8988T (cell line): ENCODE results near the gene ADD3.

Experiments
- DNase-seq: peaks from one replicate; pipeline ENCODE4 v3.0.0; 2011

The ADD3 gene

DNA sequence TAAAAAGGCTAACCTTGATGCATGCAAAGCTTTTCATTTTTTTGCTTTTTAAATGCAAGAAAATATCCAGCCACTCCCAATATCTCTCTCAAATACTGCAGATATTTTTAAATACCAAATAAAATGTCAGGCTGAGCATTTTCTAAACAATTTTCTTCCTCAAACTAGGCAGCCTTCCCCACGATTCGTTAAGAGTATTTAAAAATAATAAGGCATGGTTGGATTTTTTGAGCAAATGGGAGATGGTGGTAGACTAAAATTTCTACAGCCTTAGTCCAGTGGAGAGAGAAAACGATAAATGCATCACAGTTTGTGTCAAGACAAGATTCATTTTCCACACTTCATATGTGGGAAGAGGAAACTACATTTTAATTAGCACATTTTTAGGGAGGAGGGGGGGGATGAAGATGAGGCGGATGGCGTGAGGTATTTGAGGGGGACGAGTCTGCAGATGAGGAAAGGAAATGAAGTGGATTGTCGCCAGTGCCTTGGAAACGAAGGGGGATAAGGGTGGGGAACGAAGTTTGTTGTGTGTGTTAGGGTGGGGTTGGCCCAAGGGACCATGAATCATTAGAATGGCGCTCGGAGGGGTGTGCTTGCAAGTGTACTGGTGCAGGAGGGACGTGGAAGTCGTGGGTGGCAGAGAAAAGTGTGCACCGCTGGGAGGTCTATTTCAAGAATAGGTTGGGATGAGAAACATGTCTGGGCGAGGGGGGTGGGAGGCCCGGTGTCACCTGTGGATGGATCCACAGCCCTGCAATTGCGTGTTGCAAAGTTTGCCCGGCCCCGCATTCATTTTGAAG lies 1.2 kb upstream of the ADD3 start:
- no peak for DNase-seq

DNA sequence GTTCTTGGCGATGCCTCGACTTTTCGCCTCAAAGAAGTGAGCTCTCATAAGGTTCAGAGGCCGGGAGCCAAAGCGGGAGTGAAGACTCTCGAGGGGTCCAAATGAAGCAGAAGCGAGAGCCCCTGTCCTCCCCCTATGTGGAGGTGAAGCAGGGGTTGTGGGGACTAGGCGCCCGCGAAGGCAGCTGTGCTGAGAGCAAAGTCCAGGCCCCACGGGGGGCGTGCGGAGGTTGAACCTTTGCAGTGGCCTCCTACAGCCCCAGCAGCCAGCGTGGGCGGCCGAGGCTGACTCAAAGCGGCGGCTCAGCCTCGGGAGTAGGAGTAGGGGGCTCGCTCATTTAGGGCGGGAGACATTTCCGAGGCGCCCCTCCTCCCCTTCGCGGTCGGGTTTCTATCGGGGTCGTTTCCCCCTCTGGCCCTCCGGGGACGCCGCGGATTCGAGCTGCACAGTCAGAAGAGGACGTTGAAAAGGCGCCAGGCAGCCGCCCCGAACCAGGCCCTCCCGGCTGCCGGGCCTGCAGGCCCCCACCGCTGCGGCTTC lies 553 bp upstream of the ADD3 start:
- DNase-seq, result no peak

DNA sequence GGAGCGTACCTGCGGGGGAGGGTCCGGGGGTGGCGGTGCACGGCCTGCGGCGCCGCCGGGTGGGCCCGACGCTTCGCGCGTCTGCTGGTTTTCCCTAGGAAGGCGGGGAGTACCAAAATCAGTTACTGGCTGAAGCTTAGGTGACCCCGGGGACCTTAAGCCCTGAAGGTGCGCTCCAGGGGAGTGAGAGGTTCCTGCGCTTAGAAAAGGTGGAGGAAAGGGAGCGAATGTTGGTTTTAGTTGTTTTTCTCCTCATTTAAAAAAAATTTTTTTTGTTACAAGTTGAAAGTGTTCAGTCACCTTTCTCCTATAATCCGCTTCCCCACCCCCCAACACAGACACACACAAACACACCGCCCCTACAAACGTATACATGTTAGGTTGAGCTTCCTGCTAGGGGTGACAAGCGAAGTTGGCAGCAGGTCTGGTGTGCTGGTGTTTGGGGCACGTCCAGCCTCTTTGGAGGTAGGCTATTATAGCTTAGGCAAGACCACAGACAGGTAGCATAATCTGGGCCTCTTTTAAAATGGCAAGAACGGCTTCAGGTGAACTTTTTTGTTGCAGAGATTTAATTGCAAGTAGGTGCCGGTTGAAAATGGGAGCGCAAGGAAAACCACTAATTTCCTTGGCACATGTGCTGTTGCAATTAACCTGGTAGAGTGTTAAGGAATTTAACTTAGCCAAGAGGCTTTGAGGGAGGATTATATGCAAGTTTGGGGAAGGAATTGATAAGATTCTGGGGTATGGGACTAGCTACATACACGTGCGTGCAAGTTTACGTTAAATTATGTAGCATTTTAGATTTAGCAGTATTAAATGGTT lies 945 bp downstream of the ADD3 start:
- DNase-seq, result no peak

DNA sequence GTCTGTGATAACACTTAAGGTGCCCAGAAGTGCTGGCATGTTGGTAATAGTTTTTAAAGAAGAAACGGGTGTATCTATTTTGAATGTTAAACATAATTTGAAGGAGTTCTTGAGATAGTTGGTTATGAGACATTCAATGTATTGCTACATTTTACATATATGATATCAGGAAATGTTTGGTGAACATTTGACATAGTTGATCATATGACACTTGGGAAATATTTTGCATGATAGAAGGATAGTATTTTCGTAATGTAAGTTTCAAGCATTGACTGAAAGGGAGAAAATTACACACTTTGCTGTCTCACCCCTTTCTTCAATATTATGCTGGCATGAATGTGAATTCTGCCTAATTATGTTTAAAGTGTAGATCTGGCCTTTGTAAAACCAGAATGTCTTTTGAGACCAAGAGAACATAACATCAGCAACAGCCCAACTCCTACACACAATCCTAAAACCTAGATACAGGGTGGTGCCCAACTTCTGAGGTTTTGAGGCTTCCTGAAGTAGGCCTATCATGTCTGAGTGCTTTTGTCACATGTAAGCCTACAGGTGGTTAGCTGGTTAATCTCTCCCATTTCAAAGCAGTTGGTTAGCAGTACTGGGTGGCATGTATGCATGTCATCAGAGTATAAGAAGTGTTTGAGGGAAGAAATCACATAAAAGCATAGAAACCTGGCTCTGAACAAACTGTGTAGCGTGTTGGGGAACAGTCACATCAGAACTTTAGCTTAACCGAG lies 2.1 kb downstream of the ADD3 start:
- no peak for DNase-seq

DNA sequence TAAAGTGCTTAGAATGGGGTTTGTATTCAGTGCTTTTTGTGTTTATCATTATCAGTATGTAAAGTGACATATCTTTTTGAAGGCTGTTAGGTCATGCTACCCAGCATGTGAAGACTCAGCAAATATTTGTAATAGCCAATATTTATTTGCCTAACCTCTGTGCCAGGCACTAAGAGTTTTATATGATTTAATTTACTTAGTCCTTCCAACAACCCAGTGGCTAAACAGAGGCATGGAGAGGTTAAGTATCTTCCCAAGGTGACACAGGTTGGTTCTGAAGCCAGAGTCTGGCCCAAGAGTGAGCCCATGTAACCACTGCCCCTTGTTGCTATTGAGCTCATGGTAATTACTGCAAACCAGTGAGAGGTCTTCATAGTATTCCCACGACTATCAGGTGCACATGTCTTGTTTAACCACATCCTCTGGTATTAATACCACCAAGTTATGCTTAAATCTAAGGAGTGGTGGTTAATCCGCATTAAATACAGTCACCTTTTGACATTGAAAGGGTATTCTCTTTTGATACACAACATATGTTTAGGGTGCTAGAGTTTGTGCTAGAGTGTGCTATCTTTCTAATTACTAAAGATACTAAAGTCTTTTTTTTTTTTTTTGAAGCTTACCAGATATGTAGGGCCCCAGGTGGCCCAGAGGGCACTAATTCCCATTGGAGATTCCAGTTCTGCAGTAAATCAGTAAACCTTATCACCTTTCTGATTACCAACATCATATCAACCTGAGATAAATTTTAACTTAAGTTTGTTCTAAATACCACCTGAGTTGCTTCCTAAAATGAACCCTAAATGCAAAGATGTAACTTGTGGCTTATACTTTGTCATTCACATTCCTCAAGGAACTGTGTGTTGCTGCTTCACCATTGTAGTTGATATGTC lies 2.9 kb downstream of the ADD3 start:
- no peak for DNase-seq

DNA sequence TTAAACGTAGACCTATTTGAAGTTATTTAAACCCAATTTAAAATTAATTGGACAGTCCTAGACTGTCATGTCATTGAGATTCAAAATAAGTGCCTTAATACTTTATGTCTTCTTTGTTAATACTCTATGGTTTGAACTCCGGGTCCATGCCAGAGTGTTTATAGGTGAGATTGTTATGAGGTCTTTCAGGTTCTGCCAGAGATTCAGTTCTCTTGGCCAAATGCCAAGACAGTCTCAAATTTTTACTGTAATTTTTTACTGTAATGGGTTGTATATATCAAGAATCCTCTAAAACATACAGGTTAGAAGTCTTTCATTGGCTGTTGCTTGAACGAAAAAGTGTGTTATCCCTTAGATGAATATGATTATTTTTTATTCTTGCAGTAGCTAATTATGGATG lies 3.9 kb downstream of the ADD3 start:
- DNase-seq, result no peak

DNA sequence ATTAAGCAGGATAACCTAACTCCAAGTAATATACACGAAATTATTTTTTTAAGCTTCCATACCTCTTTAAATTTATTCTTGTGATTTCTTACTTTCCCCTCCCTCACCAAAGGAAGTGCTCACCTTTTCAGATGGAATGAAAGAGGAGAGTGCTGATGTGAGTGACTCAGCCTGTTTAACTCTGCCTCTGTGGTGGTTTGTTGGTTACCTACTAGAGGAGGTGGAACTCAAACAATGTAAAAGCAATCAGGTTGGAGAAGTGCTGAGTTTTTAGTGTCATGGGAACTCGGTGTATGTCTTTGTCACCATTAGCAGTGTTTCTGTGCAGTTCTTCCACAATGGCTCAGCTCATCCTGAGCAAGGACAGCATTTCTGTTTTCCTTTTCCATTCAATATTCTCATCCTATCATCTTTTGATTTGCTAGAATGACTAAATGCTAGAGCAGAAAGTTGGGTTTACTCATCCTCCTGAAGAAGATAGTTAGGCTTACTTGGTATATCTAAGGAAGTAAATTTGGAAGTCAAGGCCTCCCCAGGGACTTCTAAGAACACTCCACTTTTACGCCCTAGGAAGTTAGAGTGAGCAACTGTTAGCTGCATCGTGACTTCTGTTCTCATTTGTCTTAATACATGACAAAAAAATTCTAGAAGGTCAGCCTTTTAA lies 6.0 kb downstream of the ADD3 start:
- no peak for DNase-seq

DNA sequence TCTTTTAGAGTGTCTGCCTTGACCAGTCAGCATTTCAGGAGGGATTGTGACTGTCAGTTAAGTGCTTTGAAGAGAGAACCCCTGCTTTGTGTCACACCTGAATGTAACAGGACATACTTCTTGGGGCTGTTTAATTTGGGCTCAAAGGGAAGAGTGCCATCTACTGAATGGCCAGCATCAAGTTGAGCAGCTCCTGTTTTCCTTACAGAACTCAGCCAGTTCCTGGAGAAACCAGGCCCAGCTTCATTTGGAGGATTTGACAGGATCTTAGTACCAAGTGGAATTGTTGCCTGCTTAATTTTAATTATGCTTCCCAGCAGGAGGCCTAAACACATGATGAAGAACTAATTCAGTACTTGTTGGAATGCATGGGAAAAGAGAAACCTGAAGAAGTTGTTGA lies 8.3 kb downstream of the ADD3 start:
- no peak for DNase-seq

DNA sequence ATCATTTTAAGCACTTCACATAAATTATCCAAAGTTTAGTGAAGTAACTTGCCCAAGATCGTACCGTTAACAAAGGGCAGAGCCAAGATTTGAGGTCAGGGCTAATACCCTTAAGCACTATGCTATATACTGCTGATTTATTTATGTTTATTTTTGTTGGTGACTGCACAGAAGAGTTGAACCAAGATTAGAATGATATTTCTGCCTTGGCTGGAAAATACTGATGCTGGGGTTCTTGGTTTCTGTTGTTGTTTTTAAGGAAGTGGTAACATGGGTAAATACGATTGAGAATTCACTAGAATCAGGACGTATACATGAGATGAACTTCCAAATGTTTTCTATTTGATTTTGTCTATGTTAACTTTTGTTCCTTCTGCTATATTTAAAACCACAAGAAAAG lies 9.3 kb downstream of the ADD3 start:
- no peak for DNase-seq

DNA sequence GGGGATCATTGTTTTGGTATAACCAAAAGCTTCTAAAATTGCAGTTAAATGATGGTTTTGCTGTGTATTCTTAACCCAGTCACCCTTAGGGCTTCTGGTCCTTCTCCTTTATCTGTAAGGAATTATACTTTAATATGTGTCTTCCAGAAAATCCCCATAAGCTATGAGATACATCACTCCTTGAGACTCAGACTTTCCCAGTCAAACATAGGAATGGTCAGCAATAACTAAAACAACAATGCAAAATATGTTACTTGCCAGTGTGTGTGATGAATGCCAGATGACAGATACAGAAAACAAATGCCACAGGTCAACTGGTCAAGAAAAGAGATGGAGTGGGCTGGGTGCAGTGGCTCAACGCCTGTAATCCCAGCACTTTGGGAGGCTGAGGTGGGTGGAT lies 10.1 kb downstream of the ADD3 start:
- DNase-seq, result no peak

DNA sequence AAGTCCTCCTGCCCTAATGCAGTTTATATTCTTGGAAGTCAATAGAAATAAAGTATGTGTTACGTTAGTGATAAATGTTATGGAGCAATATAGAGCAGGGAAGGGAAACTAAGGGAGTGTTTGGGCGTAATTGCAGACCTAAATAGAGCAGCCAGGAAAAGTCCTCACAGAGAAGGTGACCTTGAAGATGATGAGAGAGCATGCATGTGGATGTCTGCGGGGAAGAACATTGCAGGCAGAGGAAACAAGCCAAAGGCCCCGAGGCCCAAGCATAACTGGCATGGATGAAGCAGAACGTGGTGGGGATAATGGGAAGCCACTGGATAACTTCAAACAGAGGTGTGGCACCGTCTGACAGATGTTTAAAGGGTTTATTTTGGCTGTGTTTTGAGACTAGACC lies 12.5 kb downstream of the ADD3 start:
- DNase-seq, result no peak

DNA sequence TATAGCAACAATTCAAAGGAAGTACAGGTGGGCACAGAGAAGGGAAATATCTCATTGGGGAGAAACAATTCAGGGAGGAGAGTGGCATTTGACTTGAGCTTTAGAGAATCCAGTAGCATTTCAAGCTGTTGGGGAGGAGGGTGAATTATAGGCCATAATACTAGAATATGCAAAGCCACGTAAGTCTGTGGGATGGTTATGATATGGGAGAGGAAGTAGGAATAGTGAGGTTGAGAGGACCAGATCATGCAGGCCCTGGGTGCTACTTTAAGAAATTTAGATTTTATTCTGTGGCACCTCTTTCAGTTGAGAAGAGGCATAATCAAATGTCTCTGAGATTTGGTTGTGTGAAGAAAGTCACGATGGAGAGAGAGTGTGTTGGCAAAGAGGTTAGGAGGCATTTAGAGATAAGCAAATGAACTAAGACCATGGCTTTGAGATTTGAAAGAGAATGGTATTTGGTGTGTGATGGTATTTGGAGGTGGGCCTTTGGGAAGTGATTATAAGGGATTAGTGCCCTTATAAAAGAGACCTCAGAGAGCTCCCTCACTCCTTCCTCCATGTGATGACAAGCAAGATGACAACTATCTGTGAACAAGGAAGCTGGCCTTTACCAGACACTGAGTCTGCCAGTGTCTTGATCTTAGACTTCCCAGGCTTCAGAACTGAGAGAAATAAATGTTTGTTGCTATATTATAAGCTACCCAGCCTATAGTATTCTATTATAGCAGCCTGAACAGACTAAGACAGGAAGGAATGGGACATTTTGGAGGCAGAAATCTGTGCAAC lies 15.1 kb downstream of the ADD3 start:
- DNase-seq, result no peak

DNA sequence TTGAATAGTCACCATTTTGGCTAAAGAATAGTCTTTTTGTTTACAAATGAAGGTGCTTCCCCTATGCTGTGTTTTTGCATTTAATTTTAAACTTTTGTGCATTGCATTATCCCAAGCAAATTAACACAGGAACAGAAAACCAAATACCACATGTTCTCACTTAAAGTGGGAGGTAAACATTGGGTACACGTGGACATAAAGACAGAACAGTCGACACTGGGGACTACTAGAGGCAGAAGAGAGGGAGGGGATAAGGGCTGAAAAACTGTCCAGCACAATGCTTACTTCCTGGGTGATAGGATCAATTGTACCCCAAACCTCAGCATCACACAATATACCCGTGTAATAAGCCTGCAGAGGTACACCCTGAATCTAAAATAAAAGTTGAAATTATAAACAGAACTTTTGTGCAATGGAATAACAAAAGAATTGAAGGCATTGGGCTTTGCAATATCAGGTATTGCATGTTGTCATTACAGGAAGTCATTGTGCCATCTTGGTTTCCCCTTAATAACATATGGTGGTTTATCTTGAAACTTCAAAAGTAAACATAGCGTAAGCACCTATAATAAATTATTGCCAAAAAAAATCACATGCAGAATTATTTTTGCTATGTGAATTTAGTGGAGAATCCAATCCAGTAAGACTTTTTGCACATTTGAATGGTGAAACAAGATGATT lies 16.1 kb downstream of the ADD3 start:
- DNase-seq, result no peak

DNA sequence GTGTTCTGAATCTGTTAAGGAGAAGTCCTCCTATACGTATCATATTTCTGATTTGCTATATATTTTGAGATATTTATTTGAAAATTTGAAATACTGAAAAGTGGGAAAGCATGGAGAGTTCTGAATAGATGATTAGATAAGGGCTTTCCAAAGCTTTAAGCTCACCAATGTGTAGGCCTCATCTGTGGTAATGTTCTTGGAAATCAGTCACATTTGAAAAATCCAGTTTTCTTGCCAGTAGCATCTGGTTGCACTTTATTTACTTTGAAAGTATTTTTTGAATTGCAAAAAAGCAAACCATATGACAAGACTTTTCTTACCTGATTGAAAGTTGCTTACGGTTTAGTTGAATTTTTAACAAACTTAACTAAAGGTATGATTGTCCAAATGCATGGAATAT lies 21.7 kb downstream of the ADD3 start:
- no peak for DNase-seq

DNA sequence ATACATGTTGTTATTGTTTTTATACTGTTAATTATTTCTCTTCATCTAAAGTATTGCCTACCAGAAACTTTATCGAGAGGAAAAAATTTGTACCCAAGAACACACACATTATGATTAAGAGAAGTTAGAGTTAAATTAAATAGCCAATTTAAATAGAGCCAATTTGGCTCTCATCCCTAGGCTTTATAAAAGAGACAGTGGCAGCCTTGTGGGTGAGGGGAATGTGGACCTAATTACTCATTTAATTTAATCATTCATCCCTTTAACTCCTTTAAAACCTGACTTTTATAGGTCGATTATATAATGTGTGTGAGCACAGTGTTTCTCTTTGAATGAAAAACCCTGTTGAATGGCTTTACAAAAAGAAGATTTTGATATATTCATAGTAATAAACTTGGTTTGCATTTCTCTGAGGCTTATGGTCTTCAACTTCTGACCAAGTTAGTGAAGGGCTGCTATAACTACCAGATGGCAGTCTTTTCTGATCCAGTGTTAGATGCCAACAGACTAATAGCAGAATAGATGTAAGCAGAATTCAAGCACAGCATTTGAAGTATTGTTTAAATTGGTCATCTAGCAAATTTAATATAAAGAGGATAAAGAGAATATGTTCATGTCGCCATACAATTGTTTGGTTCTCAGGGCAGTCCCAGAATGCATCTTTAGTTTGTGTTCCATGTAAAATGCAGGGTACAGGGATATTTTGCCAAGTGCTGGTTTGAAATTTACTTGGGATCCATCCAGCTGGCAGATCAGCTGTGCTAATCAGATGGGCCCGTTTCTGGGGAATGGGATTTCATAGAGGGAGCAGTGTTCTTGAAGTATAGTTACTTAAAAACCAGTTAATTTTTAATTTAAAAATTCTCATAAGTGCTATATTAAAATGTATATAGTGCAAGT lies 25.3 kb downstream of the ADD3 start:
- DNase-seq, result no peak

DNA sequence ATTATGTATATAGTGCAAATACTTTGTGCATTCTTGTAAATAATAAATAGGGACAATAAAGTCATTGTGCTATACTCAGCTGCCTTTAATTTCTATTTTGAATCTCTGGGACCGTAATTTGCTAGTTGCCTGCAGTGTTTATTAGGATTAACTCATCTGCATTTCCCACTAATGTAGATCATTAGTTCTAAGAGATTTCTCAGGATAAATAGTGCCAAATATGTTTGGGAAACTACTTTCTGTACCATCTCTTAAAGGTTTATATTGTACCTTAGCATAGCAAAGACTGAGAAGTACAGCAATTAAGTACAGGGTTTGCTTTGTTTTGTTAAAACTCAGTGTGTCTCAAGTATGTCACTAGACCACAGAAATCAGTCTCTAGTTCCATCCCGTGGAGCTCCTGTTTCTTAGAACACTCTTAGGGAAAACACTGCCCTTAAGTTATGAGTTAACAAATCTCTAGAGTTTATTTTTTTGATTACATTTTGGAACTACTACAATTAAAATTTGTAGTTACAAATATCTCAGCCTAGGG lies 26.0 kb downstream of the ADD3 start:
- no peak for DNase-seq

DNA sequence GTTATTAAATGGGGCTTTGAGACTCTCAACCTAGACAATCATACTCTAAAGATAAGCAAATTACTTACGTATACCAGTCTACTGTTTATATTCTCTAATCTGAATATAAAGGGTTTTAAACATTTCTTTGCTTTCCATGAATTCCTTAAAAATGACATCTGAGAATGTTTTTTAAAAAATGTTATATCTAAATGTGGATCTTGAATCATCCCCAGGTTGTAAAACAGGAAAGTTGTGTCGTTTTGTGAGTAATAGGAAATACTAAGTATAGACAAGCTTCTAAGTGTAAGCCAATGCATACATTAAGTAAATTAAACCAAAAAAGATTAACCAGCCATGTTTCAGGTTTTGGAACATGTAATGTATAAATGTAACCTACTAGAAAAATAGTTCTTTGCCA lies 26.8 kb downstream of the ADD3 start:
- no peak for DNase-seq

DNA sequence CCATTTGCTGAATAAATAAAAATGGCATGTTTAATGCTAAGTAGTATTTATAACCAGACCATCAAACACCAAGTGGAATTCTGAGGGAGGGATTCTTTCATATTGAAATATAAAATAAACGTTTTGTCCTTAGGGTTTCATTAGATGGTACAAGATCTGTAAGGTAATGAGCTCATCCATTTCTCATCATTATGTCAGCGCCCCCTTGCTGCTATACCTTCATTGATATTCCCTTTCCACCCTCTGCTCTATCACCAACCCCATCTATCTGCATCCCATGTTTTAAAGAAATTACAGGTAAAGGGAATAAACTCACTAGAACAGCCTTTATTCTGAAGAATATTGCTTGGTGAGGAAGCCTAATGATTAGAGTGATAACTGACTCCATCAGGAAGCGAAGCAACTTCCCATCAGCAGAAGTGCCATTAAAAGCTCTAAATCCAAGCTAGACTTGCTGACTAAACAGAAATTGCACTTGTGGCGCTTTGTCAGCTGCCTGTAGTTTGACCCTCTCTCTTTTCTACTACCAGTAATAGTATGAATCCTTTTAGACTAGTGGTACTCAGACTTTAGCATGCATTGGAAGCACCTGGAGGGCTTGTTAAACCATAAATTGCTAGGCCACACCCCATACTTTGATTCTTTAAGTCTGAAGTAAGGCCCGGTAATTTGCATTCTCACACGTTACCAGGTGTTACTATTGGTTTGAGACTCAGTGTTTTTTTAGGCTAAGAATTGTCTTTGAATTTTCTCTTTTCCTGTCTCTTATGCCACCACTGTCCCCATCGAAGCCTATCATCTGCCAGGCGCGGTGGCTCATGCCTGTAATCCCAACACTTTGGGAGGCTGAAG lies 27.5 kb downstream of the ADD3 start:
- no peak for DNase-seq
